Measurements from ENCODE around the gene ZSWIM1. TPM values are rescaled to one million over a fixed set of nuclear protein-coding genes. Genes with fewer than 3 reads are reported as not detected.
"Not testable (repeated sequence)": the region's sequence is repeated elsewhere in the genome, so short reads cannot be mapped to it uniquely, and the experiment has no call there.

ZSWIM1 gene
- polyA plus RNA-seq, 10 donors = 7.3 to 11.7 (median 9.0) TPM

GRCh38 chr20:45925821-45926506, 44.9 kb downstream of the ZSWIM1 start:
- no peak for DNase-seq

GRCh38 chr20:45926731-45927070, 45.7 kb downstream of the ZSWIM1 start:
- no peak for DNase-seq

DNA sequence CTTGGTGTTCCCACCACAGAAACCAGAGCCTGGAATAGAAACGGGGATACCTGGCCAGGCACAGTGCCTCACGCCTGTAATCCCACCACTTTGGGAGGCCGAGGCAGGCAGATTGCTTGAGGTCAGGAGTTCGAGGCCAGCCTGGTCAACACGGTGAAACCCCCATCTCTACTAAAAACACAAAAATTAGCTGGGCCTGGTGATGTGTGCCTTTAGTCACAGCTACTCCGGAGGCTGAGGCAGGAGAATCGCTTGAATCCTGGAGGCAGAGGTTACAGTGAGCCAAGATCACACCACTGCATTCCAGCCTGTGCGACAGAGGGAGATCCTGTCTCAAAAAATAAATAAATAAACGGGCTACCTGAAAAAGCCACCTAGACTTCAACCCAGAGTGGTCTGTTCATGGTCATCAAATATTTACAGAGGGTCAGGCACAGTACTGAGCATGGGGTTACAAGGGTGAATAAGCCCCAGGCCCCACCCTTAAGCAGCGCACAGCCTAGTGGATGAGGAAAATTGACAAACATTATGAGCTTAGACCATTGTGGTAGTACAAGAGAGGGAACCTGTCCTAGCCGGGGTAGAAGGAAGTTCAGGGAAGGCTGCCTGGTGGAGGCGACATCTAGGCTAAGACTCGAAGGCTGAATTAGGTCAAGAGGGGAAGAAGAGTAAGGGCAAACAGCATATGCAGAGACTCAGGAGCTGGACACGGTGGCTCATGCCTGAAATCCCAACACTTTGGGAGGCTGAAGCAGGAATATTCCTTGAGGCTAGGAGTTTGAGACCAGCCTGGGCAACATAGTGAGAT, 46.2 kb downstream of the ZSWIM1 start:
- no peak for DNase-seq

- not testable (repeated sequence) for DNase-seq
These were observed 50.7 kb downstream of the ZSWIM1 start for GRCh38 chr20:45931680-45932079.

GRCh38 chr20:45933266-45934045, 52.4 kb downstream of the ZSWIM1 start:
- DNase-seq = peak; percentile 54 to 85 (median 66)

- peak in 1 of 3 donors; percentile 82 for DNase-seq
These were observed 53.1 kb downstream of the ZSWIM1 start for GRCh38 chr20:45934046-45934585.

Other genes starting within 250 kb of the ZSWIM1 start
- gene WFDC9, start 249.9 kb upstream of the ZSWIM1 start, polyA plus RNA-seq (ENCODE audit: insufficient read length in 10 of 10) = not detected
- not detected for gene WFDC11, start 211.0 kb upstream of the ZSWIM1 start, polyA plus RNA-seq (ENCODE audit: insufficient read length in 10 of 10)
- gene WFDC13, start 179.2 kb upstream of the ZSWIM1 start, polyA plus RNA-seq (ENCODE audit: insufficient read length in 10 of 10) = not detected
- gene WFDC10B, start 176.2 kb upstream of the ZSWIM1 start, polyA plus RNA-seq (ENCODE audit: insufficient read length in 10 of 10) = not detected
- not detected for gene SPINT4, start 158.9 kb upstream of the ZSWIM1 start, polyA plus RNA-seq (ENCODE audit: insufficient read length in 10 of 10)
- gene WFDC3, start 89.3 kb upstream of the ZSWIM1 start, polyA plus RNA-seq (ENCODE audit: insufficient read length in 10 of 10) = 1 to 10 TPM in 3 of 10 donors, under 1 TPM in 5, not detected in 2; 0.32 to 2.0 (median 0.76) TPM
- gene DNTTIP1, start 89.3 kb upstream of the ZSWIM1 start, polyA plus RNA-seq (ENCODE audit: insufficient read length in 10 of 10) = 10 to 100 TPM; 33.4 to 61.4 (median 49.6) TPM
- 10 to 100 TPM; 22.4 to 53.7 (median 32.7) TPM for gene UBE2C, start 68.6 kb upstream of the ZSWIM1 start, polyA plus RNA-seq (ENCODE audit: insufficient read length in 10 of 10)
- gene TNNC2, start 53.9 kb upstream of the ZSWIM1 start, polyA plus RNA-seq (ENCODE audit: insufficient read length in 10 of 10) = 1,000 to 10,000 TPM; 3,292 to 7,026 (median 6,344) TPM
- gene SNX21, start 47.4 kb upstream of the ZSWIM1 start, polyA plus RNA-seq (ENCODE audit: insufficient read length in 10 of 10) = 10 to 100 TPM; 17.9 to 25.7 (median 19.4) TPM
- gene ACOT8, start 23.8 kb upstream of the ZSWIM1 start, polyA plus RNA-seq (ENCODE audit: insufficient read length in 10 of 10) = 10 to 100 TPM; 16.0 to 21.7 (median 19.5) TPM
- gene ZSWIM3, start 23.6 kb upstream of the ZSWIM1 start, polyA plus RNA-seq (ENCODE audit: insufficient read length in 10 of 10) = 1 to 10 TPM; 3.3 to 3.9 (median 3.7) TPM
- 1 to 10 TPM; 3.0 to 7.7 (median 4.5) TPM for gene SPATA25, start 6.4 kb downstream of the ZSWIM1 start, polyA plus RNA-seq (ENCODE audit: insufficient read length in 10 of 10)
- 10 to 100 TPM in 7 of 10 donors, 1 to 10 TPM in 3; 8.4 to 15.4 (median 13.0) TPM for gene NEURL2, start 10.0 kb downstream of the ZSWIM1 start, polyA plus RNA-seq (ENCODE audit: insufficient read length in 10 of 10)
- gene CTSA, start 10.1 kb downstream of the ZSWIM1 start, polyA plus RNA-seq (ENCODE audit: insufficient read length in 10 of 10) = 10 to 100 TPM; 53.0 to 77.9 (median 64.4) TPM
- gene PLTP, start 30.9 kb downstream of the ZSWIM1 start, polyA plus RNA-seq (ENCODE audit: insufficient read length in 10 of 10) = 10 to 100 TPM; 15.6 to 58.5 (median 26.5) TPM
- gene PCIF1, start 53.5 kb downstream of the ZSWIM1 start, polyA plus RNA-seq (ENCODE audit: insufficient read length in 10 of 10) = 10 to 100 TPM; 21.9 to 30.4 (median 24.5) TPM
- gene ZNF335, start 91.0 kb downstream of the ZSWIM1 start, polyA plus RNA-seq (ENCODE audit: insufficient read length in 10 of 10) = 10 to 100 TPM in 2 of 10 donors, 1 to 10 TPM in 8; 7.9 to 12.0 (median 9.4) TPM
- 1 to 10 TPM in 3 of 10 donors, under 1 TPM in 6, not detected in 1; 0.16 to 5.9 (median 0.23) TPM for gene MMP9, start 127.7 kb downstream of the ZSWIM1 start, polyA plus RNA-seq (ENCODE audit: insufficient read length in 10 of 10)
- gene SLC12A5, start 148.0 kb downstream of the ZSWIM1 start, polyA plus RNA-seq (ENCODE audit: insufficient read length in 10 of 10) = 1 to 10 TPM in 3 of 10 donors, under 1 TPM in 7; 0.29 to 1.5 (median 0.81) TPM
- 10 to 100 TPM; 26.9 to 36.2 (median 30.3) TPM for gene NCOA5, start 208.7 kb downstream of the ZSWIM1 start, polyA plus RNA-seq (ENCODE audit: insufficient read length in 10 of 10)
- gene CD40, start 237.1 kb downstream of the ZSWIM1 start, polyA plus RNA-seq (ENCODE audit: insufficient read length in 10 of 10) = 1 to 10 TPM; 3.4 to 9.4 (median 6.8) TPM